Mucosa of descending colon (tissue), 3 donors: ENCODE measurements around the gene GNGT1. TPM values are rescaled to one million over a fixed set of nuclear protein-coding genes. Genes with fewer than 3 reads are reported as not detected.

Experiments used
- ATAC-seq: fragments of 200-7000 bp; cut with Tn5 transposase; one replicate; pipeline ENCODE4 v1.9.1; 2020; ENCODE audit warnings: mild to moderate bottlenecking, moderate library complexity
- DNase-seq, 3 donors: peaks; one replicate each; pipeline ENCODE4 v3.0.0-alpha.2; 2020
- H3K36me3 ChIP-seq: fragments of 200-600 bp; one replicate; pipeline ENCODE4 v1.8.0; 2021; ENCODE audit warnings: low read depth, mild to moderate bottlenecking
- H3K4me1 ChIP-seq: fragments of 200-600 bp; one replicate; pipeline ENCODE4 v1.8.0; 2021; ENCODE audit warnings: low read depth, mild to moderate bottlenecking
- H3K4me3 ChIP-seq: fragments of 200-600 bp; one replicate; pipeline ENCODE4 v1.8.0; 2021; ENCODE audit warnings: mild to moderate bottlenecking
- H3K9me3 ChIP-seq: fragments of 200-600 bp; one replicate; pipeline ENCODE4 v1.8.0; 2021; ENCODE audit warnings: mild to moderate bottlenecking
- intact Hi-C, 2 donors: fragments of 100-400 bp; cut with DNase I in 1 of 2; cut with micrococcal nuclease in 1 of 2; formaldehyde crosslinking; loops; one replicate each; pipeline versions ENCODE4 v1.11.0 to v1.11.1; 2022; cut with DNase I, micrococcal nuclease
- total RNA-seq, 3 donors: library from RNA; stranded (reverse); fragmentation: NEBNext Ultra II Directional in 2 of 3; extraction: Animal tissue kit (Norgen Biotek cat#: 25700) in 2 of 3; gene quantifications; one replicate each; pipeline versions ENCODE4 v1.2.1 to v1.2.4, GENCODE V29; 2021 to 2023
- TF ChIP-seq, protein P1 (sequence below): fragments of 200-600 bp; IDR thresholded peaks from one replicate; pipeline ENCODE4 v1.8.0; 2022; ENCODE audit warnings: antibody characterized with exemption, mild to moderate bottlenecking
- donor health status: DM: no; HTN: no; CAD: no; lungs with moderate emphysema.
- donor health status: DM: no; HTN: no; CAD: no.
- donor health status: DM: no; HTN: yes; CAD: no.

Gene GNGT1
- total RNA-seq, 3 donors from 2014 or later, result not detected

DNA sequence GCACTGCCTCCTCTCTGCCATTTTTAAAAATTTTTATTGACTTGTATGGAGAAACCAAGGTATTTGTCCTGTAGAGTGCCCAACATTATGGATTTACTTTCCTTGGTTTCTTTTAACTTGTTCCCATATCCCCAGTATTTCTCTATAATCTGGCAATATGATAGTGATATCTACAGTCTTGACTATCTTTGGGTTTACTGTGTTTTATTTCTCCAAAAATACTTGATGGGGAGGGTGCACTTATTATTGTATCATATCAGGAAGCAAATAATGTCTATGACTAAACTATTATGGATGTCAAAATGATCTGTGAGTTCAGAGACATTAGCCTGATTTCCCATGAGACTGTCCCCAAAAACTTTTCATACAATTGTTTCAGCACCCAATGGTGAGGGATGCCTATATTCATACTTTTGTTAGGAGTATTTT, 22.4 kb upstream of the GNGT1 start:
- intact Hi-C loops, result no loop called here

GRCh38 chr7:93884541-93884940, 21.8 kb upstream of the GNGT1 start:
- no peak for DNase-seq
- intact Hi-C loops, result no loop called here
- TF ChIP-seq, protein P1, sequence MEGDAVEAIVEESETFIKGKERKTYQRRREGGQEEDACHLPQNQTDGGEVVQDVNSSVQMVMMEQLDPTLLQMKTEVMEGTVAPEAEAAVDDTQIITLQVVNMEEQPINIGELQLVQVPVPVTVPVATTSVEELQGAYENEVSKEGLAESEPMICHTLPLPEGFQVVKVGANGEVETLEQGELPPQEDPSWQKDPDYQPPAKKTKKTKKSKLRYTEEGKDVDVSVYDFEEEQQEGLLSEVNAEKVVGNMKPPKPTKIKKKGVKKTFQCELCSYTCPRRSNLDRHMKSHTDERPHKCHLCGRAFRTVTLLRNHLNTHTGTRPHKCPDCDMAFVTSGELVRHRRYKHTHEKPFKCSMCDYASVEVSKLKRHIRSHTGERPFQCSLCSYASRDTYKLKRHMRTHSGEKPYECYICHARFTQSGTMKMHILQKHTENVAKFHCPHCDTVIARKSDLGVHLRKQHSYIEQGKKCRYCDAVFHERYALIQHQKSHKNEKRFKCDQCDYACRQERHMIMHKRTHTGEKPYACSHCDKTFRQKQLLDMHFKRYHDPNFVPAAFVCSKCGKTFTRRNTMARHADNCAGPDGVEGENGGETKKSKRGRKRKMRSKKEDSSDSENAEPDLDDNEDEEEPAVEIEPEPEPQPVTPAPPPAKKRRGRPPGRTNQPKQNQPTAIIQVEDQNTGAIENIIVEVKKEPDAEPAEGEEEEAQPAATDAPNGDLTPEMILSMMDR, result no peak
- no peak for ATAC-seq
- Histone ChIP-seq H3K4me3 (no peak overlapping the region), H3K9me3 (no peaks in the 10 kb centered on the region), H3K4me1 (no peaks in the 10 kb centered on the region), H3K36me3 (no peaks in the 10 kb centered on the region)

More for the DNA sequence above, 22.4 kb upstream of the GNGT1 start:
- no peaks in the 10 kb centered on the region for H3K9me3 ChIP-seq
- TF ChIP-seq, protein P1, result no peak
- H3K4me3 ChIP-seq, result no peak overlapping the region
- no peaks in the 10 kb centered on the region for H3K36me3 ChIP-seq
- H3K4me1 ChIP-seq, result no peaks in the 10 kb centered on the region
- DNase-seq (no peak), ATAC-seq (no peak)

- TF ChIP-seq, protein P1, result no peak
- Histone ChIP-seq H3K36me3 (no peaks in the 10 kb centered on the region), H3K4me3 (no peak overlapping the region), H3K9me3 (no peaks in the 10 kb centered on the region), H3K4me1 (no peaks in the 10 kb centered on the region)
- DNase-seq, result no peak
- intact Hi-C loops, result no loop called here
- no peak for ATAC-seq
Observed at GRCh38 chr7:93889261-93889660, 17.1 kb upstream of the GNGT1 start.

DNA sequence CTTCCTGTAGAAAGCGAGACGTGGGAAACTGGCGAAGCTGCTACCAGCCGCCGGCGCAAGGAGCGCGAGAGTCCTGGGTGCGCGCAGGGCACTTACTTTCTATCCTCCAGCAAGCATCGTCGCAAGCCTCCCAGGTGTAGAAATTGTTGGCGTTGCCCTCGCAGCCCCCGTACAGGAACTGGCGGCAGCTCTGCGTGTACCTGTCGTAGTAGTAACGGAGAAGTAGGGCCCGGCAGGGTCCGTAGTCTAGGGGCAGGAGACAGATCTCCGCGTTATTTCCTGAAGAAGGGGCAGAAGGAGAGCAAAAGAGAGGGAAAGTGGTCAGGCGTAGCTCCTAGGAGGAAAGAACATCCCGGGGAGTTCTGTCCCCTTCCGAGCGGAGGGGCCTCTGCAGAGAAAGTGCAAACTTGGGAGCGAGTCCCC, 16.3 kb upstream of the GNGT1 start:
- TF ChIP-seq, protein P1, result no peak

DNA sequence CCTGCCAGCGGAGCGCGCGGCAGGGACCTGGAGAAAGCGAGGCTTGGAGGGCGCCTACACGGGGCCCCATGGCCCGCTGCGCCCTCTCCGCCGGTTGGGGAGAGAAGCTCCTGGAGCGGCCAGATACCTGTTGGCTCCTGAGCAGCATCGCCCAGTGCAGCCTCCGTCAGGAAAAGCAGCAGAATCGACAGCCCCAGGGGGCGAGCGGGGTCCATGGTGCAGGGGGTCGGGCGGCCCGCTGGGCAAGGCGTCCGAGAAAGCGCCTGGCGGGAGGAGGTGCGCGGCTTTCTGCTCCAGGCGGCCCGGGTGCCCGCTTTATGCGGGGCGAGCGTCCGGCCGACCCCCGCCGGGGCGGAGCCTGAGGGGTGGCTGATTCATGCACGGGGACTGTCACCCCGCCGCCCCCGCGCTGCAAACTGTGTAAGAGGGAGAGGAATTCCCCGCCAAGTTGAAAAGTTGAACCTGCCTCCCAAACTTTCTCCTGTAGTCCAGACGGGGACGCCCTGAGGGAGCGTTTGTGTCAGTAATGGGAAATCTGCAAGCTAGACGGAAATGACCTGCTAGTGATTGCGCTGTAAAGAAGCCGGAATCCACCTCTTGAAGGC, 15.8 kb upstream of the GNGT1 start, which contains the start of gene TFPI2:
Gene TFPI2, minus strand, starts transcription at position 290 of the 605 bp plus-strand sequence. Its CDS starts 75 bp downstream, at position 215.
- TF ChIP-seq, protein P1, result no peak
- intact Hi-C loops, result loop anchor here in 1 of 2 donors (10.0 kb wide), 1 partner anchor 114 kb away; the partner anchor contains the start of gene BET1
- H3K9me3 ChIP-seq, result no peaks in the 10 kb centered on the region
- ATAC-seq (peak; percentile 36), DNase-seq (peak in 2 of 3 donors; percentile 9 to 21)
- no peaks in the 10 kb centered on the region for H3K4me1 ChIP-seq
- no peaks in the 10 kb centered on the region for H3K36me3 ChIP-seq
- no peak within 1 kb of the TSS for H3K4me3 ChIP-seq

More for the DNA sequence above, 16.3 kb upstream of the GNGT1 start:
- Histone ChIP-seq H3K9me3 (no peaks in the 10 kb centered on the region), H3K4me1 (no peaks in the 10 kb centered on the region), H3K4me3 (no peak overlapping the region), H3K36me3 (no peaks in the 10 kb centered on the region)
- intact Hi-C loops, result loop anchor here in 1 of 2 donors (10.0 kb wide), 1 partner anchor 115 kb away; the partner anchor contains the start of gene BET1
- ATAC-seq, result peak; percentile 29
- peak in 1 of 3 donors; percentile 7 for DNase-seq
